ENCODE data around the gene IKBKE. TPM values are rescaled to one million over a fixed set of nuclear protein-coding genes. Genes with fewer than 3 reads are reported as not detected.

The IKBKE gene
- total RNA-seq, 1 experiment from 2014 or later: 6.4 TPM

GRCh38 chr1:206501881-206502280, 31.6 kb downstream of the IKBKE start:
- DNase-seq (ENCODE audit: low read depth, low spot score) (no peak), ATAC-seq (no peak)
- Histone ChIP-seq H3K4me3 (ENCODE audit: low read depth in 2 of 2, low read length in 2 of 2) (no peak overlapping the region), H3K27ac (ENCODE audit: low read length) (no peak overlapping the region), H3K27me3 (ENCODE audit: control insufficient read depth, insufficient read depth, low read length) (peaks cover 25% of the 10 kb centered on the region), H3K4me1 (ENCODE audit: control insufficient read depth, insufficient read depth, low read length) (no peaks in the 10 kb centered on the region), H3K9me3 (ENCODE audit: control insufficient read depth, insufficient read depth, low read depth, low read length) (no peaks in the 10 kb centered on the region), H3K36me3 (ENCODE audit: control insufficient read depth, insufficient read depth, low read length) (no peaks in the 10 kb centered on the region)
- BruUV-seq (replicated peaks): no TSS peak
- intact Hi-C loops (cut with micrococcal nuclease; ENCODE audit: unreplicated experiment) (no loop called here), in situ Hi-C loops (cut with HindIII; ENCODE audit: low pct_unique_long_range_greater_than_20kb, low sequenced_read_pairs) (no loop called here)
- CTCF ChIA-PET: no interaction called here
- TF ChIP-seq SIN3A (IDR thresholded peaks at IDR 0.05; ENCODE audit: borderline replicate concordance, insufficient read depth, low read depth, low read length) (no peak), POLR2AphosphoS5 (IDR thresholded peaks at IDR 0.05; ENCODE audit: low read depth, low read length) (no peak), REST (IDR thresholded peaks at IDR 0.05; ENCODE audit: insufficient read depth in 1 of 2, low read depth in 2 of 2, low read length in 1 of 2) (no peak), TCF7L2 (IDR thresholded peaks at IDR 0.05; ENCODE audit: low read depth, low read length) (no peak), CTCF (IDR thresholded peaks at IDR 0.05) (no peak)
- POLR2A ChIA-PET: no interaction called here

- no TSS peak for BruUV-seq (replicated peaks)
- Histone ChIP-seq H3K27ac (ENCODE audit: low read length) (no peak overlapping the region), H3K36me3 (ENCODE audit: control insufficient read depth, insufficient read depth, low read length) (no peaks in the 10 kb centered on the region), H3K4me3 (ENCODE audit: low read depth in 2 of 2, low read length in 2 of 2) (no peak overlapping the region), H3K27me3 (ENCODE audit: control insufficient read depth, insufficient read depth, low read length) (peaks cover 25% of the 10 kb centered on the region), H3K4me1 (ENCODE audit: control insufficient read depth, insufficient read depth, low read length) (no peaks in the 10 kb centered on the region), H3K9me3 (ENCODE audit: control insufficient read depth, insufficient read depth, low read depth, low read length) (no peaks in the 10 kb centered on the region)
- intact Hi-C loops (cut with micrococcal nuclease; ENCODE audit: unreplicated experiment) (no loop called here), in situ Hi-C loops (cut with HindIII; ENCODE audit: low pct_unique_long_range_greater_than_20kb, low sequenced_read_pairs) (no loop called here)
- ChIA-PET POLR2A (no interaction called here), CTCF (no interaction called here)
- TF ChIP-seq CTCF (IDR thresholded peaks at IDR 0.05) (no peak), TCF7L2 (IDR thresholded peaks at IDR 0.05; ENCODE audit: low read depth, low read length) (no peak), POLR2AphosphoS5 (IDR thresholded peaks at IDR 0.05; ENCODE audit: low read depth, low read length) (no peak), REST (IDR thresholded peaks at IDR 0.05; ENCODE audit: insufficient read depth in 1 of 2, low read depth in 2 of 2, low read length in 1 of 2) (no peak), SIN3A (IDR thresholded peaks at IDR 0.05; ENCODE audit: borderline replicate concordance, insufficient read depth, low read depth, low read length) (no peak)
- no peak for DNase-seq (ENCODE audit: low read depth, low spot score)
- no peak for ATAC-seq
Observed at GRCh38 chr1:206502403-206502802, 32.1 kb downstream of the IKBKE start.
